Lower lobe of right lung (tissue), 2 donors: ENCODE data around the gene ASPSCR1. TPM values are rescaled to one million over a fixed set of nuclear protein-coding genes. Genes with fewer than 3 reads are reported as not detected.

Source experiments
- ATAC-seq, 2 donors: fragments of 200-7000 bp; cut with Tn5 transposase; one replicate each; pipeline ENCODE4 v1.9.1; 2020 to 2022; ENCODE audit warnings: mild to moderate bottlenecking in 2 of 2, moderate library complexity in 2 of 2
- DNase-seq: peaks from one replicate; pipeline ENCODE4 v3.0.0-alpha.2; 2020
- H3K27ac ChIP-seq: fragments of 200-600 bp; one replicate; pipeline ENCODE4 v1.8.0; 2022
- H3K27me3 ChIP-seq: fragments of 200-600 bp; one replicate; pipeline ENCODE4 v1.8.0; 2022; ENCODE audit warnings: low read depth
- H3K36me3 ChIP-seq: fragments of 200-600 bp; one replicate; pipeline ENCODE4 v1.8.0; 2022; ENCODE audit warnings: mild to moderate bottlenecking
- H3K4me1 ChIP-seq: fragments of 200-600 bp; one replicate; pipeline ENCODE4 v1.8.0; 2022
- H3K4me3 ChIP-seq: fragments of 200-600 bp; one replicate; pipeline ENCODE4 v1.8.0; 2022; ENCODE audit warnings: mild to moderate bottlenecking
- H3K9me3 ChIP-seq: fragments of 200-600 bp; one replicate; pipeline ENCODE4 v1.8.0; 2022
- CTCF ChIP-seq: fragments of 200-600 bp; IDR thresholded peaks from one replicate; pipeline ENCODE4 v1.8.0; 2022; ENCODE audit warnings: antibody characterized with exemption, mild to moderate bottlenecking
- intact Hi-C: fragments of 100-400 bp; cut with DNase I; formaldehyde crosslinking; loops from one replicate; pipeline ENCODE4 v1.11.0; 2022
- total RNA-seq: library from RNA; stranded (reverse); fragmentation: NEBNext Ultra II Directional; extraction: Animal tissue kit (Norgen Biotek cat#: 25700); gene quantifications from one replicate; pipeline ENCODE4 v1.2.1, GENCODE V29; 2021
- donor health status: DM: no; HTN: yes; CAD: no; lungs with severe emphysema.

ASPSCR1 gene
- total RNA-seq, 1 donor from 2014 or later, result 45.3 TPM

GRCh38 chr17:82024859-82025258 is 47.4 kb downstream of the ASPSCR1 start:
- TF ChIP-seq CTCF, result no peak
- Histone ChIP-seq H3K27me3 (no peaks in the 10 kb centered on the region), H3K9me3 (no peaks in the 10 kb centered on the region), H3K4me1 (peaks cover 37% of the 10 kb centered on the region), H3K36me3 (no peaks in the 10 kb centered on the region), H3K27ac (no peak overlapping the region), H3K4me3 (no peak overlapping the region)
- DNase-seq (no peak), ATAC-seq (no peak)
- intact Hi-C loops, result loop anchor here (5.0 kb wide), 1 partner anchor 137 kb away; no protein-coding TSS in a partner anchor

DNA sequence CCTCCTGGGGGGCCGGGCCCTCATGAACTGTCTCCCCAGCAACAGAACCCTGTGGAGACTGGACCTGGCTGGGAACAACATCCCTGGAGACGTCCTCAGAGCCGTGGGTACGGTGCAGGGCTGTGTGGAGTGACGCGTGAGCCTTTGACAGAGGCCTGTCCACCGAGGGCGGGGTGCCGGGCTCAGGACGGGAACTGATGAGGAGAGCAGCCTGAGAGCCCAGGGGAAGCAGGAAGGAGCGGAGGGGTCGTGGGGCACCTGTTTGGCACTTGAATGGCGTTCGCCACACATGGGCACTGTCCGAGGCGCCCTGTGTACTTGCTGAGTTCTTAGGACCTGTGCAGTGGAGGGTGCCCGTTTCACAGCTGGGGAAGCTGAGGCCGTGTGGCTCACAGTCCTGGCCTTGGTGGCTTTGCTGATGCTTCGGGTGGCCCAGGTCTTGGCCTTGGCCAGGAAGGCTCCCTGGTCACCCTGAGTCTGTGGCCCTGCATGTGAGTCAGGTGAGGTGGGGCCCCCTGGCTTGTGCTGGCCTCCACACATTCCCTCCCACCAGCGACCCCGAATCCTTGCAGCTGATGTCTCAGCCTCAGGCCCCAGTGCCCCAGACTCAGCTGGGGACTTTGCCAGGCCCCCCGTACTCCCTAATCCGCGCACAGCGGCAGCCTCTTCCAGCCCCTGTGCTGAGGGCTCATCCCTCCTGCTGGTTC is 48.1 kb downstream of the ASPSCR1 start:
- intact Hi-C loops, result loop anchor here (5.0 kb wide), 1 partner anchor 137 kb away; no protein-coding TSS in a partner anchor
- Histone ChIP-seq H3K4me1 (peaks cover 40% of the 10 kb centered on the region), H3K36me3 (no peaks in the 10 kb centered on the region)

GRCh38 chr17:82028246-82028645 is 50.8 kb downstream of the ASPSCR1 start:
- H3K36me3 ChIP-seq, result no peaks in the 10 kb centered on the region
- H3K9me3 ChIP-seq, result no peaks in the 10 kb centered on the region
- no peak overlapping the region for H3K4me3 ChIP-seq
- ATAC-seq (no peak), DNase-seq (no peak)
- peaks cover 8% of the 10 kb centered on the region for H3K27me3 ChIP-seq
- no peak overlapping the region for H3K27ac ChIP-seq
- intact Hi-C loops, result loop anchor here (5.0 kb wide), 1 partner anchor 134 kb away; no protein-coding TSS in a partner anchor
- peaks cover 32% of the 10 kb centered on the region for H3K4me1 ChIP-seq
- TF ChIP-seq CTCF, result no peak

More for the DNA sequence above, 48.1 kb downstream of the ASPSCR1 start:
- no peak for TF ChIP-seq CTCF
- no peaks in the 10 kb centered on the region for H3K27me3 ChIP-seq
- no peak overlapping the region for H3K27ac ChIP-seq
- H3K4me3 ChIP-seq, result no peak overlapping the region
- no peaks in the 10 kb centered on the region for H3K9me3 ChIP-seq
- no peak for DNase-seq
- no peak for ATAC-seq

DNA sequence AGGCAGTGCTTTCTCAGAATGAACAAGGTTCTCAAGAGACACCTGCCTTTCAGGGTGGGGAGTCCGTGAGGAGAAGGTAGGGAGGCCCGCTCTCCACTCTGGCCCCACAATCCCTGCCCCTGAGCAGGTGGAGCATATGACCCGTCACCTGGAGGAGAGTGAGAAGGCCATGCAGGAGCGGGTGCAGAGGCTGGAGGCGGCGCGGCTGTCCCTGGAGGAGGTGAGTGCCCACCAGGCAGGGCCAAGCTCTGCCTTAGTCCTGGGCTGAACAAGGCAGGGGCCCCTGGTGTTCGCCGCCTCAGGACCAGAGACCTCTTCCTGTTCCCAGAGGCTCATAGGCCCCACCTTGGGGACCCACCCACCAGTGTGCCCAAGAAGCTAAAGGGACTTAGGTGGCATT is 51.5 kb downstream of the ASPSCR1 start:
- Histone ChIP-seq H3K4me1 (peaks cover 26% of the 10 kb centered on the region), H3K4me3 (no peak overlapping the region), H3K36me3 (no peaks in the 10 kb centered on the region), H3K27me3 (peaks cover 8% of the 10 kb centered on the region), H3K9me3 (no peaks in the 10 kb centered on the region), H3K27ac (no peak overlapping the region)
- ATAC-seq (no peak), DNase-seq (no peak)
- intact Hi-C loops, result loop anchor here (5.0 kb wide), 1 partner anchor 133 kb away; no protein-coding TSS in a partner anchor
- no peak for TF ChIP-seq CTCF

DNA sequence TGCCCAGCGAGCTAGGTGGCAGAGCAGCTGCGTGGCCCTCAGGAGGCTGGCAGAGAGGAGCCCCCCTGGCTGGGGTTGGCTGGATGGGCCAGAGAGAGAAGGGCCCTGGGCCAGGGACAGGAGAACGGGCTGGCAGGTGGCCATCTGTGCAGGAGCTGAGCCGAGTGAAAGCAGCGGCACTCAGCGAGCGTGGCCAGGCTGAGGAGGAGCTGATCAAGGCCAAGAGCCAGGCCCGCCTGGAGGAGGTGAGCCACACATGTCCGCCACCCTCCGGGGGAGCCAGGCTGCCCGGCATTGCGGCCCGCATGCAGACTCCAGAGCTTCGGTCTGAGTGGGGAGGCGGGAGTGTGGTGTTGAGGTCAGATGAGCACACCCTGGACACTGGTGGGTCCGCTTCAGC is 52.0 kb downstream of the ASPSCR1 start:
- no peaks in the 10 kb centered on the region for H3K9me3 ChIP-seq
- no peak for TF ChIP-seq CTCF
- no peak for DNase-seq
- no peaks in the 10 kb centered on the region for H3K36me3 ChIP-seq
- no peak overlapping the region for H3K27ac ChIP-seq
- no peak for ATAC-seq
- H3K4me3 ChIP-seq, result no peak overlapping the region
- peaks cover 8% of the 10 kb centered on the region for H3K27me3 ChIP-seq
- intact Hi-C loops, result loop anchor here (5.0 kb wide), 1 partner anchor 133 kb away; no protein-coding TSS in a partner anchor
- H3K4me1 ChIP-seq, result peaks cover 22% of the 10 kb centered on the region
